CD4-positive, alpha-beta memory T cell (primary cell): Measurements from ENCODE around the gene SMOC1. TPM values are rescaled to one million over a fixed set of nuclear protein-coding genes. Genes with fewer than 3 reads are reported as not detected.

Experiments
- CTCF ChIA-PET: fragments of 350-600 bp; sonication (Branson Sonifier 250); formaldehyde crosslinking; loops from one replicate; lab custom pipeline; 2021; ENCODE audit warnings: inconsistent platforms; ENCODE audit not compliant: partially characterized antibody; lab: Charles Lee
- POLR2A ChIA-PET: fragments of 350-600 bp; sonication (Branson Sonifier 250); formaldehyde crosslinking; loops from one replicate; lab custom pipeline; 2021; ENCODE audit not compliant: partially characterized antibody; lab: Charles Lee
- DNase-seq, 5 donors: peaks; one replicate each; pipeline versions ENCODE4 v3.0.0 to v3.0.0-alpha.2; 2020 to 2022; ENCODE audit warnings: mixed read lengths in 1 of 5
- H3K27ac ChIP-seq: one replicate; pipeline ENCODE4 v1.7.0; 2013; ENCODE audit warnings: low read depth, low read length
- H3K27me3 ChIP-seq: 2 replicates; pipeline ENCODE4 v1.7.0; 2013; ENCODE audit warnings: mild to moderate bottlenecking, low read length, moderate library complexity; ENCODE audit not compliant: insufficient read depth
- H3K36me3 ChIP-seq: 2 replicates; pipeline ENCODE4 v1.7.0; 2013; ENCODE audit warnings: mild to moderate bottlenecking, low read length, moderate library complexity; ENCODE audit not compliant: insufficient read depth
- H3K4me1 ChIP-seq: 2 replicates; pipeline ENCODE4 v1.7.0; 2013; ENCODE audit warnings: mild to moderate bottlenecking, low read length, moderate library complexity; ENCODE audit not compliant: insufficient read depth
- H3K4me3 ChIP-seq, 2 donors: one replicate each; pipeline ENCODE4 v1.7.0; 2013; ENCODE audit warnings: low read length in 2 of 2, mild to moderate bottlenecking in 1 of 2
- H3K9me3 ChIP-seq, 2 donors: one replicate each; pipeline ENCODE4 v1.7.0; 2013; ENCODE audit warnings: low read length in 2 of 2, control low read depth in 1 of 2; ENCODE audit not compliant: control insufficient read depth in 1 of 2
- H3K27ac Mint-ChIP-seq, 7 donors: one replicate each; pipeline ENCODE4 v1.8.0; 2020 to 2021; ENCODE audit warnings: mixed read lengths in 7 of 7, mild to moderate bottlenecking in 6 of 7, inconsistent platforms in 3 of 7, moderate library complexity in 3 of 7
- H3K27me3 Mint-ChIP-seq, 2 donors: one replicate each; pipeline ENCODE4 v1.8.0; 2020 to 2021; ENCODE audit warnings: mixed read lengths in 2 of 2
- H3K36me3 Mint-ChIP-seq, 2 donors: one replicate each; pipeline ENCODE4 v1.8.0; 2020 to 2021; ENCODE audit warnings: mixed read lengths in 2 of 2, inconsistent platforms in 1 of 2, mild to moderate bottlenecking in 1 of 2
- H3K4me1 Mint-ChIP-seq, 4 donors: one replicate each; pipeline ENCODE4 v1.8.0; 2020 to 2021; ENCODE audit warnings: mixed read lengths in 4 of 4, mild to moderate bottlenecking in 1 of 4
- H3K4me3 Mint-ChIP-seq, 8 donors: one replicate each; pipeline ENCODE4 v1.8.0; 2020 to 2021; ENCODE audit warnings: mixed read lengths in 8 of 8, mild to moderate bottlenecking in 7 of 8, moderate library complexity in 6 of 8, inconsistent platforms in 3 of 8
- H3K9me3 Mint-ChIP-seq, 8 donors: one replicate each; pipeline ENCODE4 v1.8.0; 2020 to 2021; ENCODE audit warnings: mixed read lengths in 8 of 8, mild to moderate bottlenecking in 5 of 8, inconsistent platforms in 3 of 8, moderate library complexity in 1 of 8
- intact Hi-C: fragments of 100-400 bp; cut with micrococcal nuclease; formaldehyde crosslinking; loops from one replicate; pipeline ENCODE4 v1.15.1; 2023
- polyA plus RNA-seq, 2 donors: library from polyadenylated mRNA; unstranded; fragments of 300-500 nt; fragmentation: Illumina TruSeq; gene quantifications; one replicate each; pipeline ENCODE4 v1.2.3, GENCODE V29; 2021
- total RNA-seq, 2 experiments: library from RNA; stranded (reverse); gene quantifications; one replicate each; pipeline ENCODE4 v1.2.3, GENCODE V29; 2021

The SMOC1 gene
- total and polyA plus RNA-seq, 4 experiments from 2014 or later: not detected

DNA sequence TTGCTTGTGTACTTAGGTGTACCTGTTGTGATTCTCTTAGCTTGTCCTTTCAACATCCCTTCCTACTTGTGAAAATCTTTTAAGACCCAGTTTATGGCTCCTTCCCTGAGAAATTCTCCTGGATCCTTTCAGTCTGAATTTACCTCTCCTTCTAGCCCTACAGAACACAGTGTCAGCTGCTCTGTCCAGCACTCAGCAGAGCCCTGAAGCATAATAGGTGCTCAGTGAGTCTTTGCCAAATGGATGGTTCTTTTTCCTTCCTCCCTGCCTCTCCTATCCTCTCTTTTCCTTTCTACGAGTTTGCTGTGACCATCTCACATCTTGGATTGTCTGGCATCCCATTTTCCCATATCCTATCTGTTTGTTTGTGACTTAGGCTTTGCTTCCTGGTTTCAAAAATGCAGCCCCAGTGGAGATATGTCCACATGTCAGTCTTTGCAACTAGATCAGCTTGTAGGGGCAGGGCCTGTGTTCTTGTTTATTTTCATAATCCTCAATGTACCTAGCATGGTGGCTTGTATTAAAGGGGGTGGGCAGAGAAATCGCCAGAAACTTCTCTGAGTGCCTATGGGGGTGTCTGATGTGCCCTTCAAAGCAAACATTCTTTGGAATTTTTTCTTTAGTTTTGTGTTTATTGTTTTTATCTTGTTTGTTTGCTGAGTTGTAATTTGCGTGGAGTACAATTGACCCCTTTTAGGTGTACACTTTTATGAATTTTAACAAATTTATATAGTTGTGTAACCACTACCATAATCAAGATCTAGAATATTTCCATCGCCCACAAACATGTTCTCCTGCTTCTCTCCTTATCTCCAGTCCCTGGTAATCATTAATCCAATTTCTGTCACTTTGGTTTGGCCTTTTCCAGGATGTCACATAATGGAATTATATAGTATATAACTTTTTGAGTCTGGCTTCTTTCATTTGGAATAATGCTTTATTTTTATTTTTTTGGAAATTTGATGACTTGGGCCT, 62.8 kb downstream of the SMOC1 start:
- CTCF ChIA-PET: no interaction called here
- Mint-ChIP-seq H3K9me3 (peaks cover 2 to 27% (median 12%) of the 10 kb centered on the region in 8 donors), H3K4me3 (no peak overlapping the region), H3K27me3 (peaks cover 13 to 20% of the 10 kb centered on the region in 2 donors), H3K4me1 (no peaks in the 10 kb centered on the region), H3K27ac (no peak overlapping the region), H3K36me3 (no peaks in the 10 kb centered on the region)
- intact Hi-C loops: no loop called here
- no peak overlapping the region for H3K27ac ChIP-seq
- peaks cover 4% of the 10 kb centered on the region for H3K27me3 ChIP-seq
- H3K9me3 ChIP-seq: no peaks in the 10 kb centered on the region
- POLR2A ChIA-PET: no interaction called here
- no peaks in the 10 kb centered on the region for H3K4me1 ChIP-seq
- no peak overlapping the region for H3K4me3 ChIP-seq
- DNase-seq: no peak
- H3K36me3 ChIP-seq: no peaks in the 10 kb centered on the region

DNA sequence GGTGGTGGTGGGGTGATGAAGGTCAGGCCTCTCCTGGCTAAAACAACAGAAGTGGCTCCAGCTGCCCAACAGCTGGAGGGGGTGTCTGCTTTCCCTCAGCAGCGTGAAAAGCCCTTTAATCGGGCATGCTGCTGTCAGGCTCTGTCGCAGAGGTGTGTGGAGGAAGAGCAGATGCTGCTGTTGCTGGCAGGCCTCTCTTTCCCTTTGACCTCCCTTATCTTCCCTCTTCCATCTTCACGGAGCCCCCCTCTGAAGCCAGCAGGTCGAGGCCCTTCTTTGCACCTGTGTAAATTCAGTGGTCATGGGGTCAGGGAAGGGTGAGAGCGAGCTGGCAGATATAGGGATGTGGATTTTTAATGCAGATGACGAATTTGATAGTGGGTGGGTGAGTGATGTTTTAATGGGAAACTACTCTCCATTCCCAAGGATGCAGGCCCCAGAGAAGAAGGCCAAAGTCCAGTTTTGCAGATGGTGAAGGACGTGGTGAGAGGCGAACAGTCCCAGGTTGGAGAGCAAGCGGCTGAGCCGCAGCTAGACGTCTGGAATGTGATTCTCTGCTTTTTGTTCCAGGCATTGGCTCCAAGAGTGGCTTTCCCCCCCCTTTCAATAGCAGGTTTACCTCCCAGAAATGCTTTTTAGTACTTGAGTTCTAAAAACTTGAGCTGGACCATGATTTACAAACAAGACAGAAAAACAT, 64.0 kb downstream of the SMOC1 start:
- no peaks in the 10 kb centered on the region for H3K27me3 ChIP-seq
- no peak for DNase-seq
- no peak overlapping the region for H3K4me3 Mint-ChIP-seq
- H3K36me3 Mint-ChIP-seq: no peaks in the 10 kb centered on the region
- H3K27ac ChIP-seq: no peak overlapping the region
- no peaks in the 10 kb centered on the region for H3K36me3 ChIP-seq
- H3K4me1 ChIP-seq: no peaks in the 10 kb centered on the region
- intact Hi-C loops: no loop called here
- H3K9me3 Mint-ChIP-seq: peaks cover 2 to 39% (median 12%) of the 10 kb centered on the region in 8 donors
- peaks cover 8 to 11% of the 10 kb centered on the region in 2 donors for H3K27me3 Mint-ChIP-seq
- H3K4me1 Mint-ChIP-seq: no peaks in the 10 kb centered on the region
- no peak overlapping the region for H3K4me3 ChIP-seq
- no peak overlapping the region for H3K27ac Mint-ChIP-seq
- H3K9me3 ChIP-seq: no peaks in the 10 kb centered on the region
- POLR2A ChIA-PET: no interaction called here
- CTCF ChIA-PET: no interaction called here

DNA sequence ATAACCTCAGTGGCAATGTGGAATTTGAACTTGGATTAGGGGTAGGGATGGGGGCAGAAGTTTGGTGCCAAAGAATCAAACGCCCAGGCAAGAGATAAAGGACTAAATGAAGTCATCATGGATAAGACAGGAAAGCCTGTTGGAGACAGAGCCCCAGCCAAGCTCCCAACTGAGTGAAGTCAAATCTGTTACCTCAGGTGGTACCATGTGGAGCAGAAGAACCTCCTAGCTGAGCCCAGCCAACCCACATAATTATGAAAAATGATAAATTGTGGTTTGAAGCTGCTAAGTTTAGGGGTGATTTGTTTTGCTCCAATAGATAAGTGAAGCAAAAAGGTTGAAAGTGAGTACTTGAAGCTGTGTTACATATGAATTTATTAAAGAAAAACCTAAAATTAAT, 66.1 kb downstream of the SMOC1 start:
- Histone ChIP-seq H3K9me3 (no peaks in the 10 kb centered on the region), H3K27me3 (no peaks in the 10 kb centered on the region), H3K4me1 (no peaks in the 10 kb centered on the region), H3K27ac (no peak overlapping the region), H3K4me3 (no peak overlapping the region), H3K36me3 (no peaks in the 10 kb centered on the region)
- Mint-ChIP-seq H3K27me3 (peaks cover 10 to 13% of the 10 kb centered on the region in 2 donors), H3K4me3 (no peak overlapping the region), H3K4me1 (no peaks in the 10 kb centered on the region), H3K36me3 (no peaks in the 10 kb centered on the region), H3K9me3 (peaks cover 2 to 44% (median 13%) of the 10 kb centered on the region in 8 donors), H3K27ac (no peak overlapping the region)
- no peak for DNase-seq
- POLR2A ChIA-PET: no interaction called here
- intact Hi-C loops: no loop called here
- CTCF ChIA-PET: no interaction called here

DNA sequence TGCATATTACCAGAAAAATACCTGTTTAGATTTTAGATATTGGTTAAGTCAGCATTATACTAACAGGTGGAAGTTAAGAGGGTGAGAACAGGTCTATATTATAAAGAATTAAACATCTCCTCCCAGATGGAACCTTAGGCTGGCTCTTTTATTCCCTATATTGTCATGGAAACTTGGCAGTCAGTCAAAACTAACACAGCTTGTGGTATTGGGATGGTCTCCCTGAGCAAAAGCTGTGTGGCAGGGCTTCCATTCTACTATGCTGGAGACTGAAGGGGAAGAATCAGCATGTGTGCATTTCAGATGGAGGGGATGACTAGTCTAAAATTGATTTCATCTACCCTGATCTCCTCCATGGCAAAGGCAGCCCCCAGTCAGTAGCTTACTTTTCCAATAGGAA, 66.7 kb downstream of the SMOC1 start:
- intact Hi-C loops: no loop called here
- Mint-ChIP-seq H3K27me3 (peaks cover 10 to 13% of the 10 kb centered on the region in 2 donors), H3K4me3 (no peak overlapping the region), H3K9me3 (peaks cover 2 to 45% (median 13%) of the 10 kb centered on the region in 8 donors), H3K27ac (no peak overlapping the region), H3K36me3 (no peaks in the 10 kb centered on the region), H3K4me1 (no peaks in the 10 kb centered on the region)
- Histone ChIP-seq H3K4me3 (no peak overlapping the region), H3K4me1 (no peaks in the 10 kb centered on the region), H3K36me3 (no peaks in the 10 kb centered on the region), H3K27ac (no peak overlapping the region), H3K27me3 (no peaks in the 10 kb centered on the region), H3K9me3 (no peaks in the 10 kb centered on the region)
- ChIA-PET CTCF (no interaction called here), POLR2A (no interaction called here)
- no peak for DNase-seq

DNA sequence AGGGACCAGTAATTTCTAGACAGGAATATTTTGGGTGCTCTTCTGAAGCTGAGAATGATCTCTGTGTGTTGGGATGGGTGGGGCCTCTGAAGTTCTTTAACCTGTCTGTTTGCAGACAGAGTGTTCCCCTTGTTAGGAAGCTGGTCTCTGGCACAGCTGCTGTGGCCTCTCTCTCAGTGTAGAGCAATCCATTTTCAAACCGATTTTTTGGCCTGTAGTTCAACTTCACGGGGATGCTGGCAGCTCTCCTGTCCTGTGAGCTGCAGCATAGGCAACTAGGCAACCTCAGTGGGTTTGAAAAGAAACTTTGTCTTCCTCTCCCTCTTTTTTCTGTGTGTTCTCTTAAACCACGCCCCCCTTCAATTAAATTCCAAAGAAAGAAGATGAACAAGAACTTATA, 69.1 kb downstream of the SMOC1 start:
- H3K4me1 Mint-ChIP-seq: no peaks in the 10 kb centered on the region
- H3K36me3 Mint-ChIP-seq: no peaks in the 10 kb centered on the region
- no peak for DNase-seq
- intact Hi-C loops: no loop called here
- H3K27ac Mint-ChIP-seq: no peak overlapping the region
- CTCF ChIA-PET: no interaction called here
- H3K4me3 Mint-ChIP-seq: no peak overlapping the region
- Histone ChIP-seq H3K36me3 (no peaks in the 10 kb centered on the region), H3K27me3 (no peaks in the 10 kb centered on the region), H3K4me1 (no peaks in the 10 kb centered on the region), H3K9me3 (no peaks in the 10 kb centered on the region), H3K4me3 (no peak overlapping the region), H3K27ac (no peak overlapping the region)
- H3K27me3 Mint-ChIP-seq: peaks cover 7 to 11% of the 10 kb centered on the region in 2 donors
- POLR2A ChIA-PET: no interaction called here
- peaks cover 2 to 50% (median 14%) of the 10 kb centered on the region in 8 donors for H3K9me3 Mint-ChIP-seq

DNA sequence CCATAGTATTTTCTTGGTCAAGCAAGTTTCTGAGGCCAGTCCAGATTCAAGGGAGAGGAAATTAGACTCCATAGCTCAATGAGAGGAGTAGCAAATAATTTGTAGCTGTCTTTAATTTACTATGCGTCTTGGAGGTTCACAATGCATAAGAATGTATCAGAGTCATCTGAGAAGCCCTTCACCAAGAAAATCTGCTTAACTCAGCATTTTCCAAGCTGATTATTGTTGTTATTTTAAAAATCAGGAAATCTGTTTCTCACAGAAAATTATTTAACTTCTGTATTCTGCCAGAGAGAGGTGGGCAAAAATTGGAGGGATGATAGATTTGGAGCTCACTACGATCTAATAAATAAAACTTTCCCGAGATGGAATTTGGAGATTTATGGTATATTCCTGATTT, 72.0 kb downstream of the SMOC1 start:
- ChIA-PET CTCF (no interaction called here), POLR2A (no interaction called here)
- Histone ChIP-seq H3K27ac (no peak overlapping the region), H3K4me1 (no peaks in the 10 kb centered on the region), H3K4me3 (no peak overlapping the region), H3K36me3 (no peaks in the 10 kb centered on the region), H3K9me3 (no peaks in the 10 kb centered on the region), H3K27me3 (no peaks in the 10 kb centered on the region)
- H3K9me3 Mint-ChIP-seq: peaks cover 0 to 25% (median 4%) of the 10 kb centered on the region in 8 donors
- intact Hi-C loops: no loop called here
- no peaks in the 10 kb centered on the region for H3K36me3 Mint-ChIP-seq
- DNase-seq: no peak
- H3K27ac Mint-ChIP-seq: no peak overlapping the region
- H3K27me3 Mint-ChIP-seq: peaks cover 12 to 14% of the 10 kb centered on the region in 2 donors
- H3K4me1 Mint-ChIP-seq: no peaks in the 10 kb centered on the region
- H3K4me3 Mint-ChIP-seq: no peak overlapping the region

DNA sequence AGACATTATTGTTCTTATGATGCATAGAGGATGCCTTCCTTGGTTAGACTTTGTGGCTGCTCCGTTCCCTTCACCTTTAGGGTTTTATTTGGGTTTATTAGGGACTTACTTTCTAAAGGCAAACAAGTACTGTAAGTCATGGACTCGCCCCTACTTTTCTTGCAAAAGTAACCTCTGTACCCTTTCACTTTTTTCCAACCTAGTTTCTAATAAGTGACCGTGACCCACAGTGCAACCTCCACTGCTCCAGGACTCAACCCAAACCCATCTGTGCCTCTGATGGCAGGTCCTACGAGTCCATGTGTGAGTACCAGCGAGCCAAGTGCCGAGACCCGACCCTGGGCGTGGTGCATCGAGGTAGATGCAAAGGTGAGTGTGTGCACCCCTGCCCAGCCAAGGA, 72.7 kb downstream of the SMOC1 start:
- no peaks in the 10 kb centered on the region for H3K4me1 Mint-ChIP-seq
- H3K9me3 ChIP-seq: no peaks in the 10 kb centered on the region
- H3K27me3 ChIP-seq: no peaks in the 10 kb centered on the region
- ChIA-PET CTCF (no interaction called here), POLR2A (no interaction called here)
- H3K27ac ChIP-seq: no peak overlapping the region
- H3K36me3 Mint-ChIP-seq: no peaks in the 10 kb centered on the region
- no peaks in the 10 kb centered on the region for H3K4me1 ChIP-seq
- no peak overlapping the region for H3K4me3 ChIP-seq
- intact Hi-C loops: no loop called here
- no peak overlapping the region for H3K27ac Mint-ChIP-seq
- H3K4me3 Mint-ChIP-seq: no peak overlapping the region
- no peak for DNase-seq
- H3K9me3 Mint-ChIP-seq: peaks cover 0 to 24% (median 3%) of the 10 kb centered on the region in 8 donors
- peaks cover 15 to 18% of the 10 kb centered on the region in 2 donors for H3K27me3 Mint-ChIP-seq
- no peaks in the 10 kb centered on the region for H3K36me3 ChIP-seq
